GM21390 (cell line): ENCODE data around the gene OMP.

Experiments used
- ATAC-seq: cut with Tn5 transposase; IDR thresholded peaks from one replicate; pipeline ENCODE4 v1.9.1; 2021; ENCODE audit not compliant: unreplicated experiment

Gene OMP

GRCh38 chr11:77068457-77069335, 33.9 kb upstream of the OMP start:
- ATAC-seq: no peak

- ATAC-seq: no peak
These were observed 33.2 kb upstream of the OMP start for GRCh38 chr11:77069336-77069968.

GRCh38 chr11:77069969-77070582, 32.6 kb upstream of the OMP start:
- no peak for ATAC-seq

DNA sequence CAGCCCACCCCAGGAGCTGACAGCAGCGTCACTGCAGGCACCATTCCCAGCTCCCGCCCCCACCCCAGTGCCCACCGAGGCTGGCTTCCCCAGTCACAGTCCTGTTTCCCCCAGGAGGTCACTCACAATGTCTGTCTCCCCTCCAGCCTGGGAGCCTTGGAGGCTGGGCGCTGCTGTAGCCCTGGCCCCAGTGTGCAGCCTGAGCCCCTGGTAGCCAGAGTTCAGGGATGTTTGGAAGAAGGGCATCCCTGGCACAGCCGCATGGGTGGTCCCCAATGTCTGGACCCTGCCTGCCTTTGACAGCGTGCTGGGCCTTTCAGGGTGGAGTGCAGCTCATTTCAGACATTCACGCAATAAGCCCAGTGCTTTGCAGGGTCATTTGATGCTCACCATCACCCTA, 31.6 kb upstream of the OMP start:
- no peak for ATAC-seq

DNA sequence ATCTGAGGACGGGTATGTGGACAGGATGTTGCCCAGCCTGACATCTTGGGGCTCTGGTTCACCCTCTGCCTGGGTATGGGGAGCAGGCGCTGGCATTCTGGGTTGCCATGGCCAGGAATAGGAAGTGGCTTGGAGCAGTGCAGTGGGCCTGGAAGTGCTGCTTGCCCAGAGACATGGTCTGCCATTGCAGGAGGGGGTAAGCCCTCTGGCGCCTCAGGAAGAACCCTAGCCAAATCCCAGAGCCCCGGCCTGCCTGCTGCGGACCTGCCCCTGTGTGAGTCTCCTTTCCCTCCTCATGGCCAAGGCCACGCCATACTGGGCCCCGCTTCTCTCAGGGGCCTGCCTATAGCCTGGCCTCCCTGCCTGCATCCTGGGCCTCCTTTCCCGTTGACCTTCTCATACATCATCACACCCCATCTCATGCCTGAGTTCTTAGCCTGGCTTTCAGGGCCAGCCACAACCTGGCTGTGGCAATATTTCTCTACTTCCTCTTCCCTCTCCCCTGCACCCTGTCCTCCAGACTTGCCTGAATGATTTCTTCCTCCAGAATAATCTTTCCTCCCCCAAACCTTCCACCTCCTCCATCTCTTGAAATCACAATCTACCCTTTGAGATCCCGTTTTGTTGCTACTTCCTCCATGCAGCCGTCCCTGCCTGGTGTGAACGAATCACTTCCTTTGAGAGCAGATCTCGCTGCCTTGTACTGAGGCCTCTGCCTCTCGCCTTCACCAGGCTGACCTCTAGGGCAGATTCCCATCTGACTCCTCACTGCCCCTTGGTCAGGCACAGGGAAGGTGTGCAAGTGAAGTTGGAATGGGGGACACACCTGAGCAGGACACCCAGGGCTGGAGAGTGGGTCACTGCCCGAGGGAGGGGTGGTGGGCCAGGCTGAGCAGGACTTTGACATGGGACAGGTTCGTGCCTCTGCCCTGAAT, 30.7 kb upstream of the OMP start:
- no peak for ATAC-seq

DNA sequence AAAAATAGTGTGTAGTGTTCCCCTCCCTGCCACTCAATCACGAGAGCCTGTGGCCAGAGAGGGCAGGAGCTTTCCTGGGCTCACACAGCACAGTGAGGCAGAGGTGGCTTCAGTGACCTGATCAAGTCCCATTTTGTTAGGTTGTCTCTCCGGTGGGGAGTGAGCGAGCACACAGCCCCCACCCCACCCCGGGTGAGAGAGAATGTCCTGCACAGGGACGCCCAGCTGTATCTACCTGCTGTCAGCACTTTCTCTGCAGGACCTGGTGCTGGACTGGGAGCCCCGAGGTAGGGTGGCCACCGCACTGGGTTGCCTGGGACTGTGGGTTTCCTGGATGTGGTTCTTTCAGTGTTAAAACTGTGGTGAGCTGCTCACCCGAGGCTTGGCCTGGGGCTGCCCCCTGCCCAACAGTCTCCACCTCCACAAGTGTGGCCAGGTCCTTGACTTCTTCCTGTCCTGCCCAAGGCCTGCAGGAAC, 29.8 kb upstream of the OMP start:
- ATAC-seq: no peak

- ATAC-seq: no peak
These were observed 29.2 kb upstream of the OMP start for GRCh38 chr11:77073328-77074001.

DNA sequence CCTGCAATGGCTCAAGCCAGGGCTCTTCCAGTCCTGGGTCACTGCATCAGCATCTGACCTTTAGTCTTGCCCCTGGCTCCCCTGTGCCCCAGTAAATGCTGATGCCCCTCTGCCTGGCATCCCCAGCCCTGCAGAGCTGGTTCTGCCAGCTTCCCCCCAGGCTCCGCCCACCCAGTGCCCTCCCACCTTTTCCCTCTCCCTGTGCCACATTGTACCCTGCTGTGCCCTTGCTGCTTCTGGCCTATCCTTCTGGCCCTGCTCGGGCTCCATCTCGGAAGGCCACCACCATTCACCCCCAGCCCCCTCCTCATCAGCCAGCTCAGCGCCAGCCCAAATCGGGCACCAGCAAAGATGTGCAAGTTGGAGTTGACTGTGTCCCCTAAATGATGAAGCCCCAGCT, 28.4 kb upstream of the OMP start:
- no peak for ATAC-seq

DNA sequence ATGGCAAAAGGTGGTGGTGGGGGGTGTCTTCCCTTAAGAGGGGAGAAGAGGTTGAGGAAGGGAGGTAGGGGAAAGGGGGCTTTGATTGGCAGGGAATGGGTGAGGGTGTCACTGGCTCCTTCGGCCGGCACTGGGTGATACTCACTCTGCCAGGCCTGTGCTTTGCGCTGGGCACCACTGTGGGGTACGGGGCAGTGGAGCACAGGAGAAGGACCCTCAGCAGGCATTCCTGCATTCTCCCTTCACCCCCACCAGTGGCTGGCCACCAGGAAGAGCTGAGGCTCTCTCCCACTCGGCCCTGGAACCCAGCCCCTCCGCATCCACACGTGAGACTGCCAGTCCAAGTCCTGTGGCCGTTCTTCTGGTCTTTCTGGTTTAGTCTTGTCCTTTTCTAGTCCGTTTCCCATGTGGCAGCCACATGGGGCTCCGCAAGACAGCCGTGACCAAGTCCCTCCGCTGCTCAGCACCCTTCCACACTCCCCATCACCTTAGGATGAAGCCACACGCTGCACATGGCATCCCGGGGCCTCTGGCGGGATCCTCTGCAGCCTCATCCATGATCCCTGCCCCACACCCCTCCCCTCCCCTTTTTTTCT, 27.9 kb upstream of the OMP start:
- ATAC-seq: no peak

DNA sequence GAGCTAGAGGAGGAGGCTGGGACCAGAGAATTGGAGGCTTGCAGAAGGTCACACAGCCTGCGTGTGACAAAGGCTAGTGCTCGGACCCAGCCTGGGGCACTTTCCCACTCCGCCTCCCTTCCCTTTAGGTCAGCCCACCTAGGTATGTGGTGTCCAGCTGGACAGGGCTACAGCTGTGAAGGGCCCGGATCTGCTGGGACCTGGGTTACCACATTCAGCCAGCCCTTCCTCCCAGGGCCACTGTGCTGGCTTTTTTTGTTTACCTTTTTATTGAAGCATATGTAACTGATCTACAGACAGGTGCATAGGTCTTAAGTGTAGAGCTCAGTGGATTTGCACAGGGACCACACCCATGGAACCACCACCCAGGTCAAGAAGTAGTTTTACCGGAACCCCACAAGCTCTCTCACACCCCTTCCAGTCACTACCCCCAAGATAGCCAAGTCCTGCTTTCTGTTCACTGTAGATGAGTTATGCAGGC, 27.2 kb upstream of the OMP start:
- ATAC-seq: no peak

DNA sequence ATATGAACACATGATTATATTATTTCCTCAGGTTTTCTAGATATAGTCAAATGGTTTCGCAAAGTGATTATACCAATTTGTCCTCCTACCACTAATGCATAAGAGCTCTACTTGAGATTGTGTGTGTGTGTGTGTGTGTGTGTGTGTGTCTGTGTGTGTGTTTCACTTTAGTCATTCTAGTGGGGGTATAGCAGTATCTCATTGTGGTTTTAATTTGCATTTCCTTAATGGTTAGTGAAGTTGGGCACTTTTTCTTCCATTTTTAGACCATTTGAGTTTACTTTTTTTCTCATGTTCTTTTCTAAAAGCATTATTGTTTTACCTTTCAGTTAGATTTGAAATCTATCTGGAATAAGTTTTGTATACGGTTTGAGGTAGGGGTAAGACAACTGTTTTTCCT, 23.0 kb upstream of the OMP start:
- ATAC-seq: no peak

DNA sequence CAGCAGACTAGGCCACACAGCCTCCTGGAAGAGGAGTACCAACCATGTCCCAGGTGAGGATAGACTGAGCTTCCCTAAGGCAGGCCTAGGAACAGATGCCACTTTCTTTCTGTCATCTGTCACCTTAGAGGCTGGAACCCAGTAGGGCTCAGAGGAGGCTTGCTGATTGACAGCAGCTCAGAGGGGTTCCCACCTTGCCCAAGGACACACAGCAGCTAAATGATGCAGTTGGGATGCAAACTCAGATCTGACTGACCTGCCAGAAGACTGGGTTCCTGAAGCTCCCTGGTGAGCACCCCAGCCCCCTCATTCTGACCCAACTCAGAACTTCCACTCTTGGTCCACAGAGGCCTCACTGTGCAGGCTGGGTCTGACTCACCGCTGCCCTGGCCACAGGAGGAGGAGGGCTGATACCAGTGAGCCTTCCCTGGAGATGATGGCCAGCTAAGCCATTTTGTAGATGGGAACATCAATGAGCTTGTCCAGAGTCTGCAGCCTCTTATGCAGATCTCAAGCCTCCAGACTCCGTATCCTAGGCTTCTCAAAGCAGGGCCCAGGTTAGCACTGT, 21.9 kb upstream of the OMP start:
- no peak for ATAC-seq

DNA sequence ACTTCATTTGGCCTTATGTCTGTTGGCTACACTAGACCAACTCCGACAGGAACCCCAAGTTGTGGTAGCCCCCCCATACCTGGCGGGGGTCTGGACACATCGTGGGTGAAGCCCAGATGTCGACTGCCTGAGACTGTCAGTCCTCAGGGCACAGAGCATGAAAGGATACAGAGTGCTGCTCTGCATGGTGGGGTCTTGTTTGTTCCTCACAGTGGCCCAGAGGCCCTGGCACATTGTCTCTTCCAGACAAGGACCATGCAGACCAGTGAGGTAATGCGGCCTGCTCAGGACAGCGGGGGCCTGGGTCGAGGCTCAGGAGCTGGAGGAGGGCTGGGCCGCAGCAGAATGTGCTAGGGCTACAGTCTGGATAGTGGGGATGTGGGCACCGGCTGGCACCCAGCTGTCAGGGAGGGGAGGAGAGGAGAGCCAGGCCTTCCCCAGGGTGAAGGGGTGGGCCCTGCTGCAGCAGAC, 21.2 kb upstream of the OMP start:
- no peak for ATAC-seq

DNA sequence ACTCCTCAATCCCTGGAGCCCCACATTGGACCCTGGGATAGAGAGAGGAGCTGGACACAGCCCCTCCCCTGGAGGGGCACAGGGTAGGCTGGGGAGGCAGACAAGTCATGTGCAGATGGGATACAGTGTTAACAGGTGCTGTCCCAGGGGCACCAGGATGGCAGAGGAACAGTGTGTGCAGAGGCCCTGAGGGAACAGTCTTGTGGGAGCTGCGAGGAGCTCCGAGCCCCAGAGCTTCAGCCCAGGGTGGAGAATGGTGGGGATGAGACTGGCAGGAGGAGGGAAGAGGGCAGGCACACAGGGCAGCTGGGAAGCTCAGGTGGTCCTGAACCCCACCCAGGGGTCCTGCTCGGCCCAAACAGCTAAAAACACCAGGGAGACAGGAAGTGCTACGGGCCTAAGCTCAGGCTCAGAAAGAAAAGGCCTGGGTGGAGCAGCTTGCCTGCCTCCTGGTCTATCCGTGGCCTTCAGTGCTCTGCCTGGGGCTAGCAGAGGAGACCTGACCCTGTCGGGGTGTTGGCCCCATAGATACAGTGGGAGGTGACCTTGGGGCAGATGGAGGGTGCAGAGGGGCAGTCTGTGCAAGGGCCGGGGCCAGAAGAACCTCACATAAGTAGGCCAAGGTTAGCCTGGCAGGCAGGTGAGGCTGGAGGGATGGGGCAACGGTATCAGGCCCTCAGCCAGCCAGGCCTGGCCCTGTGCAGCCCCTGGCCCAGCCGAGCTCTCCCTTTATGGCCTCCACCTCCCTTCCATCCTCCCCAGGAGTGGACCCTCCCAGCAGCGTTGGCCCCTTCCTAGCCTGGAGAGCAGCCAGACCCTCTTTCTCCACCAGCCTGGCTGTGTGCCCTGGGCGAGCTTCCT, 20.4 kb upstream of the OMP start:
- ATAC-seq: no peak

GRCh38 chr11:77082838-77083565, 19.6 kb upstream of the OMP start:
- no peak for ATAC-seq

DNA sequence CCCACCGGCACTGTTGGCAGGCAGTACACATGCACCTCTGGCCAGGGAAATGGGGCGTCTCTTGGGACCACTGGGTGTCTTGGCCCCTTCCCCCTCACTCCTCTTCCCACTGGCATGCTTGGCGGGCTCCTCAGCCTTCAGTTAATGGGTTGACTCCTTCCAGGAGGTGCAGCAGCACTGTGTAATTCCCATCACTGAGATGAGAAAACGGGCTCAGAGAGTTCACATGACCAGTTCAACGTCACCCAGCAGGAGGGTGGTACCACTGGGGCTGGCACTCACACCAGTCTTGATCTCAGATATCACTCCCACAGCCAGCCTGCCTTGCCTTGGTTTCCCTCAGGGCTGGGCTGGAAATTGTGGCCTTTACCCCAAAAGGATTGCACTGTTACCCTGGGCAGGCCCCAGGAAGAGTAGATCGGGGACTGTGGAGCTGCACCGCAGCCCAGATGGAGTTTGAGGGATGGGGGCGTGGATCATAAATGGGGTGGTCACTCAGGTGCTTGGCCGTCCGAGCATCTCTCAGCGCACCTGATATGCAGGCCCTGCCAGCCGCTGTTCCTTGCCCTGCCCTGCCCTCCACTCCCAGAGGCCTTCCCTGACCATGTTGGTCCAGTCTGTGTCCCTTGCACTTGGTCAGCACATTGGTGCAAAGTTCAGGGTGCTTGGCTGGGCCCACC, 18.9 kb upstream of the OMP start:
- ATAC-seq: no peak

DNA sequence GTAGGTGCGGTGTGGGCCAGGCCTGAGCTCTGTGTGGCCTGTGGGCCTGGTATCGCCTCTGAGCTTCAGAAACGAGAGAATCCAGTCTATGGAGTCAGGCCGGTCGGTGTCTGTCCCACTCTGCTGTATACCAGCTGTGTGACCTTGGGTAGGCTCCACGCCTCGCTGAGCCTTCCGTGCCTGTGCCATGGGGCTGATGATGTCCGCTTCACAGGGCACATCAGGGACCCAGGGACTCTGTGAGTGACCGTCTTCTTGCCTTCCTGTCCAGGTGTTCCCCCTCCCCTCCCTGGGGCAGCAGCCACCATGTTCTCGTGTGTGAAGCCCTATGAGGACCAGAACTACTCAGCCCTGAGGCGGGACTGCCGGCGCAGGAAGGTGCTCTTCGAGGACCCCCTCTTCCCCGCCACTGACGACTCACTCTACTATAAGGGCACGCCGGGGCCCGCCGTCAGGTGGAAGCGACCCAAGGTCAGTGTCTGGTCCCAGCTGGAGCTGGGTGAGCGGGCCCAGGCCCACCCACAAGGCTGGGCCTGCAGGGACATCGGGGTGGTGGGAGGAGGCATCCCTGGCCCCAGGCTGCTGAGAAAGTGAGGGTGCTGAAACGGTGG, 18.0 kb upstream of the OMP start:
- no peak for ATAC-seq
